GM12892 (cell line): Measurements from ENCODE around the gene UBE2U.

Experiments used
- POLR2A ChIP-seq: IDR thresholded peaks from 2 replicates; pipeline ENCODE4 v1.6.1; 2011; ENCODE audit warnings: low read depth, low read length, control low read depth
- POLR2AphosphoS5 ChIP-seq: IDR thresholded peaks from 2 replicates; pipeline ENCODE4 v1.6.1; 2011; ENCODE audit warnings: low read depth, low read length, control low read depth
- TAF1 ChIP-seq: IDR thresholded peaks from 2 replicates; pipeline ENCODE4 v1.6.1; 2011; ENCODE audit warnings: low read depth, mild to moderate bottlenecking, control low read depth, low read length, borderline replicate concordance

- no peak for TF ChIP-seq TAF1
- TF ChIP-seq POLR2A = no peak
- no peak for TF ChIP-seq POLR2AphosphoS5
Observed at GRCh38 chr1:64248065-64248464, 44.6 kb downstream of the UBE2U start.
